Astrocyte (in vitro differentiated cells and primary cell): ENCODE measurements around the gene ZNF214. TPM values are rescaled to one million over a fixed set of nuclear protein-coding genes. Genes with fewer than 3 reads are reported as not detected.
A peak's percentile ranks its signal among the peaks of the same experiment; 100 is the strongest.

ENCODE experiments used
- DNase-seq: peaks from one replicate; pipeline ENCODE4 v3.0.0-alpha.2; 2010; ENCODE audit warnings: low read depth
- FAIRE-seq: peaks from 2 replicates; lab custom pipeline; 2011; peaks lifted over from hg19 to GRCh38; lab: Jason Lieb, UNC
- H2AFZ ChIP-seq: 2 replicates; pipeline ENCODE4 v1.6.0; 2012; ENCODE audit warnings: low read depth, low read length, inconsistent platforms
- H3K27ac ChIP-seq: 2 replicates; pipeline ENCODE4 v1.5.1; 2011; ENCODE audit warnings: low read depth, low read length, inconsistent platforms
- H3K27me3 ChIP-seq: 2 replicates; pipeline ENCODE4 v1.6.0; 2011; ENCODE audit warnings: low read length, inconsistent platforms; ENCODE audit not compliant: insufficient read depth
- H3K36me3 ChIP-seq: 2 replicates; pipeline ENCODE4 v1.5.1; 2011; ENCODE audit warnings: low read length, inconsistent platforms; ENCODE audit not compliant: insufficient read depth
- H3K4me1 ChIP-seq: 2 replicates; pipeline ENCODE4 v1.5.1; 2011; ENCODE audit warnings: low read length, inconsistent platforms; ENCODE audit not compliant: insufficient read depth
- H3K4me2 ChIP-seq: 2 replicates; pipeline ENCODE4 v1.6.0; 2012; ENCODE audit warnings: low read length, inconsistent platforms
- H3K4me3 ChIP-seq: 2 replicates; pipeline ENCODE4 v1.5.1; 2011; ENCODE audit warnings: low read depth, mild to moderate bottlenecking, low read length, inconsistent platforms; ENCODE audit not compliant: insufficient read depth
- H3K79me2 ChIP-seq: 2 replicates; pipeline ENCODE4 v1.6.0; 2012; ENCODE audit warnings: mild to moderate bottlenecking, low read length, inconsistent platforms; ENCODE audit not compliant: insufficient read depth
- H3K9ac ChIP-seq: 2 replicates; pipeline ENCODE4 v1.6.0; 2012; ENCODE audit warnings: mild to moderate bottlenecking, low read length, inconsistent platforms
- H3K9me3 ChIP-seq: 2 replicates; pipeline ENCODE4 v1.5.1; 2012; ENCODE audit warnings: low read depth, mild to moderate bottlenecking, low read length, inconsistent platforms; ENCODE audit not compliant: insufficient read depth
- H4K20me1 ChIP-seq: 2 replicates; pipeline ENCODE4 v1.6.0; 2012; ENCODE audit warnings: low read length, inconsistent platforms; ENCODE audit not compliant: insufficient read depth
- H3K27ac Mint-ChIP-seq: one replicate; pipeline ENCODE4 v1.8.0; 2021; ENCODE audit warnings: mild to moderate bottlenecking, mixed read lengths; ENCODE audit not compliant: unreplicated experiment
- H3K27me3 Mint-ChIP-seq: one replicate; pipeline ENCODE4 v1.8.0; 2021; ENCODE audit warnings: low read depth, mixed read lengths; ENCODE audit not compliant: unreplicated experiment
- H3K36me3 Mint-ChIP-seq: one replicate; pipeline ENCODE4 v1.8.0; 2021; ENCODE audit warnings: low read depth, mixed read lengths; ENCODE audit not compliant: unreplicated experiment
- H3K4me1 Mint-ChIP-seq: one replicate; pipeline ENCODE4 v1.8.0; 2021; ENCODE audit warnings: low read depth, mixed read lengths; ENCODE audit not compliant: unreplicated experiment
- H3K4me3 Mint-ChIP-seq: one replicate; pipeline ENCODE4 v1.8.0; 2021; ENCODE audit warnings: mild to moderate bottlenecking, moderate library complexity, mixed read lengths; ENCODE audit not compliant: unreplicated experiment
- H3K9me3 Mint-ChIP-seq: one replicate; pipeline ENCODE4 v1.8.0; 2021; ENCODE audit warnings: mild to moderate bottlenecking, mixed read lengths; ENCODE audit not compliant: unreplicated experiment
- EZH2 ChIP-seq: IDR thresholded peaks from 2 replicates; pipeline ENCODE4 v1.6.1; 2012; ENCODE audit warnings: mild to moderate bottlenecking, low read length, inconsistent platforms; ENCODE audit not compliant: insufficient read depth
- total RNA-seq: library from RNA; stranded (reverse); gene quantifications from 2 replicates; pipeline ENCODE4 v1.2.1, GENCODE V29; 2021
- TF ChIP-seq, protein P1 (sequence below): IDR thresholded peaks from 2 replicates; pipeline ENCODE4 v1.5.1; 2011; ENCODE audit warnings: low read depth, mild to moderate bottlenecking, inconsistent platforms, low read length, moderate library complexity; ENCODE audit not compliant: insufficient read depth

Gene ZNF214
- total RNA-seq, 1 donor from 2014 or later, result 0.93 TPM

- Histone ChIP-seq H3K9ac (no peak overlapping the region), H2AFZ (no peak overlapping the region), H3K9me3 (no peaks in the 10 kb centered on the region), H3K4me2 (peak overlapping the region; percentile 8), H4K20me1 (no peaks in the 10 kb centered on the region), H3K79me2 (no peaks in the 10 kb centered on the region), H3K36me3 (no peaks in the 10 kb centered on the region), H3K27me3 (no peaks in the 10 kb centered on the region), H3K4me3 (no peak overlapping the region), H3K27ac (no peak overlapping the region), H3K4me1 (no peaks in the 10 kb centered on the region)
- DNase-seq (peak; percentile 63), FAIRE-seq (no peak)
- Mint-ChIP-seq H3K4me1 (no peaks in the 10 kb centered on the region), H3K36me3 (no peaks in the 10 kb centered on the region), H3K27ac (no peak overlapping the region), H3K4me3 (no peak overlapping the region), H3K27me3 (no peaks in the 10 kb centered on the region), H3K9me3 (no peaks in the 10 kb centered on the region)
- TF ChIP-seq EZH2, result no peak
- TF ChIP-seq, protein P1, sequence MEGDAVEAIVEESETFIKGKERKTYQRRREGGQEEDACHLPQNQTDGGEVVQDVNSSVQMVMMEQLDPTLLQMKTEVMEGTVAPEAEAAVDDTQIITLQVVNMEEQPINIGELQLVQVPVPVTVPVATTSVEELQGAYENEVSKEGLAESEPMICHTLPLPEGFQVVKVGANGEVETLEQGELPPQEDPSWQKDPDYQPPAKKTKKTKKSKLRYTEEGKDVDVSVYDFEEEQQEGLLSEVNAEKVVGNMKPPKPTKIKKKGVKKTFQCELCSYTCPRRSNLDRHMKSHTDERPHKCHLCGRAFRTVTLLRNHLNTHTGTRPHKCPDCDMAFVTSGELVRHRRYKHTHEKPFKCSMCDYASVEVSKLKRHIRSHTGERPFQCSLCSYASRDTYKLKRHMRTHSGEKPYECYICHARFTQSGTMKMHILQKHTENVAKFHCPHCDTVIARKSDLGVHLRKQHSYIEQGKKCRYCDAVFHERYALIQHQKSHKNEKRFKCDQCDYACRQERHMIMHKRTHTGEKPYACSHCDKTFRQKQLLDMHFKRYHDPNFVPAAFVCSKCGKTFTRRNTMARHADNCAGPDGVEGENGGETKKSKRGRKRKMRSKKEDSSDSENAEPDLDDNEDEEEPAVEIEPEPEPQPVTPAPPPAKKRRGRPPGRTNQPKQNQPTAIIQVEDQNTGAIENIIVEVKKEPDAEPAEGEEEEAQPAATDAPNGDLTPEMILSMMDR, result no peak
These were observed 26.5 kb upstream of the ZNF214 start for GRCh38 chr11:7046474-7047175.

DNA sequence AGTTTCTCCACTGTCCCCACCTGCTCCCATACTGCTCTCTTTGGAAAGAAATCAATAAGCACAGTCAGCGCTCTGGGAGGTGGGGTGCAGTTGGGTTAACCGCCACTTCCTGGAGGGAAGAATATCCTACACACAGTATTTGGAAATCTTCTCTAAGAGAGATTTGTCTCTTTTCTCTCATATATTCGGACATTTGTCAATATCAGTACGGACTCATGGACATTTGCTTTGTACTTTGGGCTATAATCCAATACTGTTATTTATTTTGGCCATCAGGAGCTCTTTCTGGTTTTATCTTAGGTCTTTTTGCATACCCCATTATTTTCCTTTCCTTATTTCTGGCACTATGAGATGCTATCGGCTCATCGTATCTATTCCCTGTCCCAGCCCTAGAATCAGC, 13.9 kb upstream of the ZNF214 start:
- Mint-ChIP-seq H3K4me1 (no peaks in the 10 kb centered on the region), H3K27ac (no peak overlapping the region), H3K36me3 (no peaks in the 10 kb centered on the region), H3K4me3 (no peak overlapping the region), H3K9me3 (no peaks in the 10 kb centered on the region), H3K27me3 (peaks cover 8% of the 10 kb centered on the region)
- Histone ChIP-seq H3K27ac (no peak overlapping the region), H3K4me3 (no peak overlapping the region), H3K9me3 (no peaks in the 10 kb centered on the region), H3K4me2 (no peak overlapping the region), H3K27me3 (peaks cover 4% of the 10 kb centered on the region), H3K4me1 (no peaks in the 10 kb centered on the region), H3K9ac (no peak overlapping the region), H3K36me3 (no peaks in the 10 kb centered on the region), H2AFZ (no peak overlapping the region), H3K79me2 (no peaks in the 10 kb centered on the region), H4K20me1 (no peaks in the 10 kb centered on the region)
- DNase-seq (no peak), FAIRE-seq (no peak)
- no peak for TF ChIP-seq EZH2
- TF ChIP-seq, protein P1, result no peak

GRCh38 chr11:7032692-7033091, 12.5 kb upstream of the ZNF214 start:
- DNase-seq (no peak), FAIRE-seq (no peak)
- H3K9me3 ChIP-seq, result no peaks in the 10 kb centered on the region
- no peak overlapping the region for H3K9ac ChIP-seq
- Mint-ChIP-seq H3K27ac (no peak overlapping the region), H3K36me3 (no peaks in the 10 kb centered on the region), H3K9me3 (no peaks in the 10 kb centered on the region), H3K4me3 (no peak overlapping the region), H3K4me1 (no peaks in the 10 kb centered on the region), H3K27me3 (peaks cover 8% of the 10 kb centered on the region)
- TF ChIP-seq, protein P1, result no peak
- no peak for TF ChIP-seq EZH2
- H2AFZ ChIP-seq, result no peak overlapping the region
- peaks cover 4% of the 10 kb centered on the region for H3K27me3 ChIP-seq
- H3K4me3 ChIP-seq, result no peak overlapping the region
- no peaks in the 10 kb centered on the region for H3K79me2 ChIP-seq
- H3K4me2 ChIP-seq, result no peak overlapping the region
- H4K20me1 ChIP-seq, result no peaks in the 10 kb centered on the region
- H3K4me1 ChIP-seq, result no peaks in the 10 kb centered on the region
- no peaks in the 10 kb centered on the region for H3K36me3 ChIP-seq
- no peak overlapping the region for H3K27ac ChIP-seq
